Activated CD8-positive, alpha-beta T cell treated with anti-CD3 and anti-CD28 coated beads for 36 hours (primary cell): ENCODE data around the gene MYL7. TPM values are rescaled to one million over a fixed set of nuclear protein-coding genes. Genes with fewer than 3 reads are reported as not detected.

Experiments used
- ATAC-seq: fragments of 200-7000 bp; cut with Tn5 transposase; one replicate; pipeline ENCODE4 v1.10.0; 2021; ENCODE audit warnings: mild to moderate bottlenecking, moderate library complexity
- CTCF ChIA-PET: fragments of 350-600 bp; sonication (Branson Sonifier 250); formaldehyde crosslinking; loops from one replicate; lab custom pipeline; 2021; ENCODE audit warnings: antibody characterized with exemption; lab: Charles Lee
- POLR2A ChIA-PET: fragments of 350-600 bp; sonication (Branson Sonifier 250); formaldehyde crosslinking; loops from one replicate; lab custom pipeline; 2021; ENCODE audit warnings: antibody characterized with exemption; lab: Charles Lee
- DNase-seq: peaks from one replicate; pipeline ENCODE4 v3.0.0-alpha.2; 2020
- H3K27ac Mint-ChIP-seq: one replicate; pipeline ENCODE4 v1.8.0; 2021; ENCODE audit warnings: mild to moderate bottlenecking, mixed read lengths
- H3K27me3 Mint-ChIP-seq: one replicate; pipeline ENCODE4 v1.8.0; 2021; ENCODE audit warnings: mixed read lengths
- H3K36me3 Mint-ChIP-seq: one replicate; pipeline ENCODE4 v1.8.0; 2021; ENCODE audit warnings: low read depth, mixed read lengths
- H3K4me1 Mint-ChIP-seq: one replicate; pipeline ENCODE4 v1.8.0; 2021; ENCODE audit warnings: low read depth, mixed read lengths
- H3K4me3 Mint-ChIP-seq: one replicate; pipeline ENCODE4 v1.8.0; 2021; ENCODE audit warnings: mild to moderate bottlenecking, moderate library complexity, mixed read lengths
- H3K9me3 Mint-ChIP-seq: one replicate; pipeline ENCODE4 v1.8.0; 2021; ENCODE audit warnings: mixed read lengths
- CTCF ChIP-seq: fragments of 200-600 bp; IDR thresholded peaks from one replicate; pipeline ENCODE4 v1.8.0; 2022; ENCODE audit warnings: antibody characterized with exemption, mild to moderate bottlenecking
- intact Hi-C: fragments of 100-400 bp; cut with micrococcal nuclease; formaldehyde crosslinking; loops from one replicate; pipeline ENCODE4 v1.10.0; 2022
- total RNA-seq, 2 experiments: library from RNA; stranded (reverse); gene quantifications; one replicate each; pipeline ENCODE4 v1.2.3, GENCODE V29; 2021

MYL7 gene
- total RNA-seq, 2 experiments from 2014 or later: not detected

DNA sequence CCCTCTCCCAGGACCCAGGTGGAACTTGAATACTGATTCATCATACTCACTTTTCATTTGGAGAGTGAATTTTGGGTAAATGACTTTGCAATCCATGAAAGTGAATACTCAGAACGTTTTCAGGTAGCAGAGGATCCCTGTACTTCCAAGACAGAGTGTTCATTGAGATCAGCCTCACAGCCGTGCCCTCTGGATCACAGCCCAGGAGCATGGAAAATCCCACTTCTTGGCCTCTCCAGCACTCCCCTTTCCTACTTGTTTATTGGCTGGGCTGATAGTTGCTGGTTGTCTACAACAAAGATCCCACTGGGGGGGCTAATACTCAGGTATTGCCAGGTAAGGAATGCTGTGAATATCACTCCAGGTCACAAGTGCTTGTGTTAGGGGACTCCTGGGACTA lies 42.3 kb upstream of the MYL7 start:
- Mint-ChIP-seq H3K27ac (no peak overlapping the region), H3K4me3 (no peak overlapping the region), H3K4me1 (no peaks in the 10 kb centered on the region), H3K27me3 (no peaks in the 10 kb centered on the region), H3K9me3 (peaks cover 7% of the 10 kb centered on the region), H3K36me3 (no peaks in the 10 kb centered on the region)
- CTCF ChIA-PET: no interaction called here
- ATAC-seq (no peak), DNase-seq (no peak)
- intact Hi-C loops: no loop called here
- POLR2A ChIA-PET: no interaction called here
- TF ChIP-seq CTCF: no peak

GRCh38 chr7:44182827-44183226 lies 41.7 kb upstream of the MYL7 start:
- H3K27me3 Mint-ChIP-seq: no peaks in the 10 kb centered on the region
- DNase-seq (no peak), ATAC-seq (no peak)
- H3K36me3 Mint-ChIP-seq: no peaks in the 10 kb centered on the region
- no peak overlapping the region for H3K4me3 Mint-ChIP-seq
- intact Hi-C loops: no loop called here
- peaks cover 7% of the 10 kb centered on the region for H3K9me3 Mint-ChIP-seq
- TF ChIP-seq CTCF: no peak
- H3K4me1 Mint-ChIP-seq: no peaks in the 10 kb centered on the region
- ChIA-PET POLR2A (interaction anchor here (1.0 kb wide), 1 partner anchor 11 kb away, joined by 4 read pairs; no protein-coding TSS in a partner anchor), CTCF (no interaction called here)
- no peak overlapping the region for H3K27ac Mint-ChIP-seq

- ChIA-PET CTCF (no interaction called here), POLR2A (no interaction called here)
- Mint-ChIP-seq H3K27me3 (no peaks in the 10 kb centered on the region), H3K4me1 (no peaks in the 10 kb centered on the region), H3K4me3 (no peak overlapping the region), H3K36me3 (no peaks in the 10 kb centered on the region), H3K27ac (no peak overlapping the region), H3K9me3 (peaks cover 7% of the 10 kb centered on the region)
- no peak for TF ChIP-seq CTCF
- DNase-seq (no peak), ATAC-seq (no peak)
- intact Hi-C loops: no loop called here
Measured at GRCh38 chr7:44180631-44181030, 39.5 kb upstream of the MYL7 start.

DNA sequence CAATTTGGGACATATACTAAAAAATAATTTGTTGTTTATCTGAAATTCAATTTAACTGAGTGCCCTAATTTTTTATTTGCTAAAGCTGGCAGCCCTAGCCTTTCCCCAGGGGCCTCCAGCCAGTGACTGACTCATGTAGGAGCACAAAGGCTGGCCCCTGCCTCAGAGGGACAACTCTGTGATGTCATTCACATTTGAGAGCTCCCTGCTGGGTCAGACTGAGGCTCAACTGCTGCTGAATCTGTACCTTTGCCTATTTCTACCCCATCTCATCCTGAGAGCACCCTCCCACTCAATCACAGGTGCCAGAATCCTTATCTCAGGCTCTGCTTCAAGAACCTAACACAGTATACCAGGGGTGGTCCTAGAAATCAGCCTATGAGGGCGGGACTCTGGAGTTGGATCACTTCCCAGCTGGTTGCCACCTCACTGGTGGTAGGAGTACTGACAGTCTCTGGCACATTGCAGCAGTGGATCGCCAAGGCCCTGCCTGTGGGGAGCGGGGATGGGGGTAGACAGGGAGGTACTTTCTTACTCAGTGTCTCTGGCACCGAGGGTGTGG lies 36.5 kb upstream of the MYL7 start:
- no peak for TF ChIP-seq CTCF
- ATAC-seq (no peak), DNase-seq (no peak)
- H3K27me3 Mint-ChIP-seq: no peaks in the 10 kb centered on the region
- CTCF ChIA-PET: no interaction called here
- H3K9me3 Mint-ChIP-seq: peaks cover 1% of the 10 kb centered on the region
- H3K36me3 Mint-ChIP-seq: no peaks in the 10 kb centered on the region
- no peak overlapping the region for H3K27ac Mint-ChIP-seq
- H3K4me1 Mint-ChIP-seq: no peaks in the 10 kb centered on the region
- H3K4me3 Mint-ChIP-seq: no peak overlapping the region
- POLR2A ChIA-PET: no interaction called here
- intact Hi-C loops: no loop called here

DNA sequence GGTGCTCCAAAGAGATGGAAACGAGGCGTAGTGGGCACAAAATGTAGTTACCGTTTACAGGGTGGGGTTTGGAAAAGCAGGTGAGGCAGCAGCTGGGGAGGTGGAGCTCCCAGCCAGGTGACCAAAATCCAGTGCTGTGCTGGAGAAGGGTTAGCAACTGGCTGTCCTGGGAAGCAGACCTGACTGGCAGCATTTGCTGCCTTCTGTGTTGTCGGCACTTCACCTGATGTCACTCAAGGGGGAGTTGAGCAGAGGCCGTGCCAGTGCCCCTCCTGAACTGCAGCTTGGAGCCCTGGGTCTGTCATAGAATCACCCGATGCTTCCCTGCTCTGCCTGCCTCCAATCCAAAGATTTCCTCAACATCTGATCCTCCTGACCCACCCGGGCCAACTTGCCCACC lies 35.4 kb upstream of the MYL7 start:
- DNase-seq (no peak), ATAC-seq (no peak)
- Mint-ChIP-seq H3K27ac (no peak overlapping the region), H3K36me3 (no peaks in the 10 kb centered on the region), H3K4me1 (no peaks in the 10 kb centered on the region), H3K9me3 (no peaks in the 10 kb centered on the region), H3K27me3 (no peaks in the 10 kb centered on the region), H3K4me3 (no peak overlapping the region)
- ChIA-PET POLR2A (no interaction called here), CTCF (interaction anchor here (0.9 kb wide), 1 partner anchor 11 kb away, joined by 4 read pairs; no protein-coding TSS in a partner anchor)
- intact Hi-C loops: no loop called here
- no peak for TF ChIP-seq CTCF
